Esophagus squamous epithelium (tissue), 4 donors: ENCODE measurements around the gene CPNE7.

Source experiments
- POLR2A ChIP-seq, 4 donors: fragments of 450-650 bp; IDR thresholded peaks; one replicate each; pipeline ENCODE4 v1.6.1; 2017; ENCODE audit warnings: antibody characterized with exemption in 4 of 4, mild to moderate bottlenecking in 4 of 4, moderate library complexity in 3 of 4
- TF ChIP-seq, protein P1 (sequence below), 6 experiments: fragments of 450-650 bp in 4 of 6; fragments of 200-600 bp in 2 of 6; sonication (generic) in 2 of 6; IDR thresholded peaks; one replicate each; pipeline ENCODE4 v1.5.1; 2016 to 2019; ENCODE audit warnings: antibody characterized with exemption in 6 of 6, mild to moderate bottlenecking in 4 of 6, moderate library complexity in 4 of 6

DNA sequence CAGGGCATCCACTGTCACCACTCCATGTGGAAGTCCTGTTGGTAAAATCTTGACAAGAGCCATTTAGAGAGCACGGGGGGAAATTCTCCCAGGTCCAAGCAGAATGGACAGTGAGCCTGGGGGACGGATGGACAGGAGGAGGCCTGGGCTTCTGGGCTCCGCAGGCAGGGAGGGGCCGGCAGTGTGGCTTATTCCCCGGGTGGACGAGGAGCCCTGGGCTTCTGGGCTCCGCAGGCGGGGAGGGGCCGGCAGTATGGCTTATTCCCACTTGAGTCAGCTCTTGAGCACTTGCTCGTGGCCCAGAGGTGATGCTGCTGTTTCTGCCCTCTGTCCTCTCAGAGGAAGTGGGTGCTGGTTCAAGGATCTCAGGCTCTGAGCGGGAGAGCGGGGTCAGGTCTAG is 37.3 kb upstream of the CPNE7 start:
- TF ChIP-seq, protein P1, sequence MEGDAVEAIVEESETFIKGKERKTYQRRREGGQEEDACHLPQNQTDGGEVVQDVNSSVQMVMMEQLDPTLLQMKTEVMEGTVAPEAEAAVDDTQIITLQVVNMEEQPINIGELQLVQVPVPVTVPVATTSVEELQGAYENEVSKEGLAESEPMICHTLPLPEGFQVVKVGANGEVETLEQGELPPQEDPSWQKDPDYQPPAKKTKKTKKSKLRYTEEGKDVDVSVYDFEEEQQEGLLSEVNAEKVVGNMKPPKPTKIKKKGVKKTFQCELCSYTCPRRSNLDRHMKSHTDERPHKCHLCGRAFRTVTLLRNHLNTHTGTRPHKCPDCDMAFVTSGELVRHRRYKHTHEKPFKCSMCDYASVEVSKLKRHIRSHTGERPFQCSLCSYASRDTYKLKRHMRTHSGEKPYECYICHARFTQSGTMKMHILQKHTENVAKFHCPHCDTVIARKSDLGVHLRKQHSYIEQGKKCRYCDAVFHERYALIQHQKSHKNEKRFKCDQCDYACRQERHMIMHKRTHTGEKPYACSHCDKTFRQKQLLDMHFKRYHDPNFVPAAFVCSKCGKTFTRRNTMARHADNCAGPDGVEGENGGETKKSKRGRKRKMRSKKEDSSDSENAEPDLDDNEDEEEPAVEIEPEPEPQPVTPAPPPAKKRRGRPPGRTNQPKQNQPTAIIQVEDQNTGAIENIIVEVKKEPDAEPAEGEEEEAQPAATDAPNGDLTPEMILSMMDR (IDR thresholded peaks at IDR 0.05): no peak
- TF ChIP-seq POLR2A (IDR thresholded peaks at IDR 0.05): no peak
